GM18951 (cell line): ENCODE results near the gene FNDC8.

ENCODE experiments used
- POLR2A ChIP-seq: IDR thresholded peaks from 4 replicates; pipeline ENCODE4 v1.6.1; 2011; ENCODE audit warnings: mild to moderate bottlenecking; ENCODE audit not compliant: insufficient read length, insufficient read depth; ENCODE audit errors: extremely low read depth
- in situ Hi-C: fragments of 300-500 bp; cut with MboI; formaldehyde crosslinking; loops from one replicate; pipeline ENCODE4 v1.12.0; 2022; ENCODE audit warnings: low sequenced_read_pairs, mixed read lengths, inconsistent platforms; ENCODE audit not compliant: unreplicated experiment

The FNDC8 gene

GRCh38 chr17:35144840-35145239 is 23.4 kb downstream of the FNDC8 start:
- no peak for TF ChIP-seq POLR2A
- in situ Hi-C loops, result no loop called here

DNA sequence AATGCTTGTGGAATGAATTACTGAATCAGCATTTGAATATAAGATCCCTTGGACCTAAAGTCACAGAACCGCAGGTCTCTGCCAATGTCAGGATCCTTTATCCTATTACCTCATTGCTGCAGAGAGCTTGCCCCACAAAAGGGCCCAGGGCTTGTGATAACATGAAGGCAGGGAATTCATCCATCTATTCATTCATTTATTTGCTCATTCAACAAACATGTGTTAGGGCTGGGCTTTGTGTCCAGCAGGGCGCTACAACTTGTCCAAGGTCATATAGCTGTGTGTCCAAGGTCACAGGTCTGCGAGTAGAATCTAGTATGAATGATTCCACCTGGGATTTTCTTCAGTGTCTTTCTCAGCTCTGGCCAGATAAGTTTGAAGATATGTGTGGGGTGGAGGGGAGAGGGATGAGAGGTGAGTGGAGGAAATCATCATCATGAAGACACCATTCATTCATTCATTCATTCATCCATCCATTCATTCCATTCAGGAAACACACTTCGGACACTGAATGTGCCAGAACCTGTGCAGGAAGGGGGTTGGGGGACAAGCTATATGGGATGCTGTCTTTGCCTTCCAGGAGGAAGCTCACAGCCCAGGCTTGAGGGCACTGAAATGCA is 24.9 kb downstream of the FNDC8 start:
- in situ Hi-C loops, result no loop called here
- TF ChIP-seq POLR2A, result no peak

GRCh38 chr17:35147375-35147905 is 26.0 kb downstream of the FNDC8 start, which contains the start of gene UNC45B:
Gene UNC45B (plus strand): TSS chr17:35147817. CDS start chr17:35148264, 447 bp downstream.
- no peak for TF ChIP-seq POLR2A
- in situ Hi-C loops, result no loop called here

GRCh38 chr17:35148144-35148543 is 26.7 kb downstream of the FNDC8 start:
- in situ Hi-C loops, result no loop called here
- no peak for TF ChIP-seq POLR2A

- TF ChIP-seq POLR2A, result no peak
- in situ Hi-C loops, result loop anchor here (25.0 kb wide), 1 partner anchor 587 kb away; the partner anchor contains the start of gene RASL10B
Measured at GRCh38 chr17:35149941-35150340, 28.5 kb downstream of the FNDC8 start.

GRCh38 chr17:35151080-35151479 is 29.7 kb downstream of the FNDC8 start:
- in situ Hi-C loops, result loop anchor here (25.0 kb wide), 1 partner anchor 586 kb away; the partner anchor contains the start of gene RASL10B

- in situ Hi-C loops, result loop anchor here (25.0 kb wide), 1 partner anchor 585 kb away; the partner anchor contains the start of gene RASL10B
Measured at GRCh38 chr17:35152421-35153140, 31.2 kb downstream of the FNDC8 start.

GRCh38 chr17:35154196-35155165 is 33.1 kb downstream of the FNDC8 start:
- no peak for TF ChIP-seq POLR2A
- in situ Hi-C loops, result loop anchor here (25.0 kb wide), 1 partner anchor 583 kb away; the partner anchor contains the start of gene RASL10B

More at GRCh38 chr17:35152421-35153140, 31.2 kb downstream of the FNDC8 start:
- TF ChIP-seq POLR2A, result no peak

DNA sequence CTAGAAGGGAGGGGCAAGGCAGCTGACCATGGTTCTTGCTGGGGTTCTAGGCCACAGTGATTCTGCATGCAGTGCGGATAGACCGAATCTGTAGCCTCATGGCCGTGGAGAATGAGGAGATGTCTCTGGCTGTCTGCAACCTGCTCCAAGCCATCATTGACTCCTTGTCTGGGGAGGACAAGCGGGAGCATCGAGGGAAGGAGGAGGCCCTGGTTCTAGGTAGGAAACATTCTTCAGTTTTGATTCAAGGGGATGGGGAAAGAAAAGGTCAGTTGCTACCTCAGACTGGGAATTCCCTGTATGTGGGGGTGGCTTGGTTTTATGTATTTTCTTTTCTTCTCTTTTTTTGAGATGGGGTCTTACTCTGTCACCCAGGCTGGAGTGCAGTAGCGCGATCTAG is 33.8 kb downstream of the FNDC8 start:
- in situ Hi-C loops, result loop anchor here (25.0 kb wide), 1 partner anchor 582 kb away; the partner anchor contains the start of gene RASL10B
- TF ChIP-seq POLR2A, result no peak

DNA sequence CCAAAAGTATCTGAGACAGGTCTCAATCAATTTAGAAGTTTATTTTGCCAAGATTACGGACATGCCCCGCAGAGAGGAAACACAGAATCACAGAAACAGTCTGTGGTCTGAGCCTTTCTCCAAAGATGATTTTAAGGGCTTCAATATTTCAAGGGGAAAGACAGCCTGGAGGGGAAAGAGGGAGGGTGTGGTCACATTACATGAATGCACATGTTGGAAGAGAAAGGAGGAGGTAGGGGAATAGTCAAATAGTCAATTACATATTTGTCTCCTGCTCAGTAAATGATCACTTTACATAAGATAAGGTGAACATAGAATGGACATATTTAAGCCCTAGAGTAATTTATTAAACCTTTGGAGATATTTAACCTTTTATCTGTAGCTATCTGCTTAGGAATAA is 38.5 kb downstream of the FNDC8 start:
- in situ Hi-C loops, result loop anchor here (25.0 kb wide), 1 partner anchor 577 kb away; the partner anchor contains the start of gene RASL10B

GRCh38 chr17:35160354-35161201 is 39.2 kb downstream of the FNDC8 start:
- TF ChIP-seq POLR2A, result no peak
- in situ Hi-C loops, result loop anchor here (25.0 kb wide), 1 partner anchor 577 kb away; the partner anchor contains the start of gene RASL10B

More for the DNA sequence above, 38.5 kb downstream of the FNDC8 start:
- TF ChIP-seq POLR2A, result no peak
